Activated T-helper 9 cell treated with anti-CD3 and anti-CD28 coated beads, Interleukin-2, amount 50 U/mL, for 16 hours (primary cell): ENCODE results near the gene DNAJA4.
"Not testable (repeated sequence)": the region's sequence is repeated elsewhere in the genome, so short reads cannot be mapped to it uniquely, and the experiment has no call there.

Experiments used
- DNase-seq: peaks from one replicate; pipeline ENCODE4 v3.0.0-alpha.2; 2020; ENCODE audit warnings: low read depth

The DNAJA4 gene

GRCh38 chr15:78244101-78244500, 20.3 kb upstream of the DNAJA4 start:
- no peak for DNase-seq

GRCh38 chr15:78244893-78245292, 19.5 kb upstream of the DNAJA4 start:
- no peak for DNase-seq

- not testable (repeated sequence) for DNase-seq
Observed at GRCh38 chr15:78245392-78245791, 19.0 kb upstream of the DNAJA4 start.

GRCh38 chr15:78245976-78246620, 18.3 kb upstream of the DNAJA4 start:
- not testable (repeated sequence) for DNase-seq

- no peak for DNase-seq
Observed at GRCh38 chr15:78247911-78248310, 16.5 kb upstream of the DNAJA4 start.

GRCh38 chr15:78249131-78249530, 15.2 kb upstream of the DNAJA4 start:
- no peak for DNase-seq

GRCh38 chr15:78251136-78251535, 13.2 kb upstream of the DNAJA4 start:
- no peak for DNase-seq

- DNase-seq, result no peak
Observed at GRCh38 chr15:78255421-78256043, 8.8 kb upstream of the DNAJA4 start.

GRCh38 chr15:78256044-78256437, 8.3 kb upstream of the DNAJA4 start:
- DNase-seq, result no peak

- DNase-seq, result no peak
Observed at GRCh38 chr15:78257681-78258080, 6.7 kb upstream of the DNAJA4 start.

- DNase-seq, result no peak
Observed at GRCh38 chr15:78259232-78259631, 5.1 kb upstream of the DNAJA4 start.

- DNase-seq, result no peak
Observed at GRCh38 chr15:78260489-78260888, 3.9 kb upstream of the DNAJA4 start.

GRCh38 chr15:78261062-78261461, 3.3 kb upstream of the DNAJA4 start:
- DNase-seq, result no peak

GRCh38 chr15:78263351-78263781, 996 bp upstream of the DNAJA4 start:
- DNase-seq, result no peak

- no peak for DNase-seq
Observed at GRCh38 chr15:78263907-78264303, 457 bp upstream of the DNAJA4 start.

- DNase-seq, result no peak
Observed at GRCh38 chr15:78265137-78265460, 737 bp downstream of the DNAJA4 start.

- DNase-seq, result no peak
Observed at GRCh38 chr15:78265752-78266224, 1.4 kb downstream of the DNAJA4 start.

- no peak for DNase-seq
Observed at GRCh38 chr15:78266229-78266628, 1.9 kb downstream of the DNAJA4 start.

GRCh38 chr15:78266806-78267205, 2.4 kb downstream of the DNAJA4 start:
- no peak for DNase-seq

- no peak for DNase-seq
Observed at GRCh38 chr15:78272316-78272715, 8.0 kb downstream of the DNAJA4 start.

- DNase-seq, result no peak
Observed at GRCh38 chr15:78272776-78273175, 8.4 kb downstream of the DNAJA4 start.

- no peak for DNase-seq
Observed at GRCh38 chr15:78274994-78275393, 10.6 kb downstream of the DNAJA4 start.

- no peak for DNase-seq
Observed at GRCh38 chr15:78276064-78276943, 11.9 kb downstream of the DNAJA4 start.
